Smooth muscle cell of the brain vasculature (primary cell): ENCODE data around the gene WDR55.
"Not testable (repeated sequence)": the region's sequence is repeated elsewhere in the genome, so short reads cannot be mapped to it uniquely, and the experiment has no call there.

Experiments used
- DNase-seq: peaks from one replicate; pipeline ENCODE4 v3.0.0-alpha.2; 2012; ENCODE audit warnings: low read depth, low spot score

WDR55 gene

GRCh38 chr5:140710899-140711552, 46.3 kb downstream of the WDR55 start:
- peak; percentile 93 for DNase-seq

- DNase-seq, result no peak
Observed at GRCh38 chr5:140711794-140712193, 47.1 kb downstream of the WDR55 start.

- DNase-seq, result no peak
Observed at GRCh38 chr5:140713562-140714094, 48.9 kb downstream of the WDR55 start.

DNA sequence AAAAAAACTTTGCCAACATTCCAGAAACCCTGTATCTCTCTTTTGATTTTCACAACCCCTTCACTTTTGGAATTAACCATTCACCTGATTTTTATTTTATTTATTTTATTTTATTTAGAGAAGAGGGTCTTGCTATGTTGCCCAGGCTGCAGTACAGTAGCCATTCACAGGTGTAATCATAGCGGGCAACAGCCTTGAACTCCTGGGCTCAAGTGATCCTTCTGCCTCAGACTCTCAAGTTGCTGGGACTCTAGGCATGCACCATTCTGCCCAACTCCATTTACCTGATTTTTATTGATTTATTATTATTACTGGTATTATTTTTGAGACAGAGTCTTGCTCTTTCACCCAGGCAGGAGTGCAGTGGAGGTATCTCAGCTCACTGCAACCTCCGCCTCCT, 51.5 kb downstream of the WDR55 start:
- DNase-seq, result not testable (repeated sequence)

DNA sequence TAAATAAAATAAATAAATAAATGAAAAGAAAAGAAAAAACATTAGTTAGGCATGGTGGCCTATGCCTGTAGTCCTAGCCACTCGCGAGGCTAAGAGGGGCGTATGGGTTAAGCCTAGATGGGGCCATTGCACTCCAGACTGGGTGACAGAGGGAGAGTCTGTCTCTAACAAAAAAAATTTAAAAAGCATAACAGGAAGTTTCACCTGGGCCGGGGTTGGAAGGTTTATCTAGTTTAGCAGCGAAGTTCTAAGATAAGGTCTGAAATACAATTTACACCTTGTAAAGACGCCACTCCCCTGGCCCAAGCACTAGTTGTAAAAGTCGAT, 53.5 kb downstream of the WDR55 start:
- DNase-seq, result no peak

DNA sequence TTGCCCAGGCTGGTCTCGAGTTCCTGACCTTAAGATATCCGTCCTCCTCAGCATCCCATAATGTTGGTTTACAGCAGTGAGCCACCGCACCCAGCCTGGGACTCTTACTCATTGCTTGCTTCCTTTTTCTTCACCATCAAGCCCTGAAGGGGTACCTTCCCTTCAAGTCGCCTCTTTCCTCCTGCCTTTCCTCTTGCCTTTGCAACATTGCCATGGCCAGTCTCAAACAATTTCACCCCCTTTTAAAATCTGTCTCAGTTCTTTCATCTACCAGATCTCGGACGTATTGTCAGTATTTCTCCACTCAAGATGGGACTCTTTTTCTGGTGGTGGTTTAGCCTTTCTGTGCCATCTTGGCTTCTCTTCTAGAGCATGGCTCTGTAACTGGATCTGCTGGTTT, 56.0 kb downstream of the WDR55 start:
- DNase-seq, result not testable (repeated sequence)

GRCh38 chr5:140721395-140721794, 56.7 kb downstream of the WDR55 start:
- DNase-seq, result not testable (repeated sequence)
